Keratinocyte (primary cell): ENCODE data around the gene OR13H1.

Experiments
- CTCF ChIP-seq, 3 experiments: IDR thresholded peaks in 1 of 3; conservative IDR thresholded peaks in 1 of 3; optimal IDR thresholded peaks in 1 of 3; 2 replicates in 2 of 3; 3 replicates in 1 of 3; pipeline versions ENCODE3 to v1.5.1; 2011; ENCODE audit warnings: low read length in 3 of 3, mild to moderate bottlenecking in 3 of 3, moderate library complexity in 2 of 3, control low read depth in 1 of 3, inconsistent platforms in 1 of 3; ENCODE audit not compliant: insufficient read depth in 2 of 3; ENCODE audit errors: extremely low read depth in 1 of 3
- EZH2 ChIP-seq: IDR thresholded peaks from one replicate; pipeline ENCODE4 v1.6.1; 2012; ENCODE audit warnings: inconsistent platforms, mild to moderate bottlenecking, low read length, moderate library complexity

- TF ChIP-seq EZH2 (no peak), CTCF (optimal IDR thresholded peaks at IDR 0.05 in 1 of 3, IDR thresholded peaks at IDR 0.05 in 1 of 3, conservative IDR thresholded peaks at IDR 0.05 in 1 of 3; ENCODE audit: extremely low read depth in 1 of 3, insufficient read depth in 2 of 3, low read length in 3 of 3) (no peak)
These were observed at the start of gene OR13H1 for GRCh38 chrX:131543774-131544173.
